OCI-LY1 (cell line): Measurements from ENCODE around the gene BPIFB2.

Experiments used
- H2AFZ ChIP-seq: fragments of 200-600 bp; sonication (generic), shearing (Covaris generic); 2 replicates; pipeline ENCODE4 v1.6.0; 2014; ENCODE audit warnings: antibody characterized with exemption, mild to moderate bottlenecking, low read length
- H3F3A ChIP-seq: fragments of 200-600 bp; sonication (generic), shearing (Covaris generic); 2 replicates; pipeline ENCODE4 v1.6.0; 2014; ENCODE audit warnings: mild to moderate bottlenecking, antibody characterized with exemption, low read length, moderate library complexity; ENCODE audit not compliant: insufficient read depth
- H3K27ac ChIP-seq: fragments of 200-600 bp; sonication (generic); 2 replicates; pipeline ENCODE4 v1.5.1; 2014; ENCODE audit warnings: low read length, mixed run types, mild to moderate bottlenecking, low read depth; ENCODE audit not compliant: poor library complexity, severe bottlenecking
- H3K27me3 ChIP-seq: fragments of 200-600 bp; sonication (generic); 2 replicates; pipeline ENCODE4 v1.6.0; 2014; ENCODE audit warnings: antibody characterized with exemption, mild to moderate bottlenecking, low read length, moderate library complexity; ENCODE audit not compliant: insufficient read depth
- H3K36me3 ChIP-seq: fragments of 200-600 bp; sonication (generic); 2 replicates; pipeline ENCODE4 v1.6.1; 2014; ENCODE audit warnings: mild to moderate bottlenecking, antibody characterized with exemption, low read length, moderate library complexity, mixed read lengths; ENCODE audit not compliant: insufficient read depth
- H3K4me1 ChIP-seq: fragments of 200-600 bp; sonication (generic); 2 replicates; pipeline ENCODE4 v1.5.1; 2014; ENCODE audit warnings: mild to moderate bottlenecking, low read length, moderate library complexity; ENCODE audit not compliant: insufficient read depth, severe bottlenecking
- H3K4me2 ChIP-seq: fragments of 200-600 bp; sonication (generic), shearing (Covaris generic); 2 replicates; pipeline ENCODE4 v1.6.1; 2014; ENCODE audit warnings: low read length
- H3K4me3 ChIP-seq: fragments of 200-600 bp; sonication (generic); 2 replicates; pipeline ENCODE4 v1.5.1; 2014; ENCODE audit warnings: low read length, low read depth, mild to moderate bottlenecking, mixed read lengths; ENCODE audit not compliant: poor library complexity, severe bottlenecking
- H3K79me2 ChIP-seq: fragments of 200-600 bp; shearing (Covaris generic); 2 replicates; pipeline ENCODE4 v1.6.1; 2016; ENCODE audit warnings: mixed run types, low read length, mixed read lengths; ENCODE audit not compliant: insufficient read depth
- H3K9ac ChIP-seq: fragments of 200-600 bp; sonication (generic), shearing (Covaris generic); 2 replicates; pipeline ENCODE4 v1.6.1; 2014; ENCODE audit warnings: mild to moderate bottlenecking, low read length, mixed read lengths
- H3K9me2 ChIP-seq: fragments of 200-600 bp; sonication (generic), shearing (Covaris generic); 2 replicates; pipeline ENCODE4 v1.6.1; 2014; ENCODE audit warnings: low read depth, mild to moderate bottlenecking, low read length, mixed read lengths
- H3K9me3 ChIP-seq: fragments of 200-600 bp; shearing (Covaris generic); 2 replicates; pipeline ENCODE4 v1.6.1; 2014; ENCODE audit warnings: low read length, mixed read lengths
- H4K20me1 ChIP-seq: fragments of 200-600 bp; sonication (generic), shearing (Covaris generic); 2 replicates; pipeline ENCODE4 v1.6.0; 2016; ENCODE audit warnings: mild to moderate bottlenecking, low read length; ENCODE audit not compliant: insufficient read depth
- EZH2 ChIP-seq: fragments of 200-600 bp; sonication (generic), shearing (Covaris generic); IDR thresholded peaks from 2 replicates; pipeline ENCODE4 v1.8.0; 2017; ENCODE audit warnings: borderline replicate concordance, mixed run types, mild to moderate bottlenecking, antibody characterized with exemption, low read length, moderate library complexity, mixed read lengths
- TF ChIP-seq, protein P1 (sequence below): fragments of 200-600 bp; sonication (generic), shearing (Covaris generic); IDR thresholded peaks from 2 replicates; pipeline ENCODE4 v1.5.1; 2017; ENCODE audit warnings: mild to moderate bottlenecking, antibody characterized with exemption, low read length, moderate library complexity, mixed read lengths

BPIFB2 gene

DNA sequence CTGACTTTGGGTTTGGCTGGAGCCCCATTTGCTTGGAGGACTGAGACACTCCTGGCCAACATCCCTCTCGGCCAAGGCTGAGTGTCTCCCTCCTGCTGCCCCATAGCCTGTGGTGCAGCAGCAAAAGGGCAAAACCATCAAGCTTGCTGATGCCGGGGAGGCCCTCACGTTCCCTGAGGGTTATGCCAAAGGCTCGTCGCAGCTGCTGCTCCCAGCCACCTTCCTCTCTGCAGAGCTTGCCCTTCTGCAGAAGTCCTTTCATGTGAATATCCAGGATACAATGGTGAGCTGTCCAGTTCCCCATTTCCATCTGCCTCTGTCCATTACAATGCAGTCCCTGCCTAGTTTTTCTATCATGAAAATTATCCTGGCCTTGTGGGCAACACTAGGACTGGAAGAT lies 30.0 kb downstream of the BPIFB2 start:
- TF ChIP-seq, protein P1, sequence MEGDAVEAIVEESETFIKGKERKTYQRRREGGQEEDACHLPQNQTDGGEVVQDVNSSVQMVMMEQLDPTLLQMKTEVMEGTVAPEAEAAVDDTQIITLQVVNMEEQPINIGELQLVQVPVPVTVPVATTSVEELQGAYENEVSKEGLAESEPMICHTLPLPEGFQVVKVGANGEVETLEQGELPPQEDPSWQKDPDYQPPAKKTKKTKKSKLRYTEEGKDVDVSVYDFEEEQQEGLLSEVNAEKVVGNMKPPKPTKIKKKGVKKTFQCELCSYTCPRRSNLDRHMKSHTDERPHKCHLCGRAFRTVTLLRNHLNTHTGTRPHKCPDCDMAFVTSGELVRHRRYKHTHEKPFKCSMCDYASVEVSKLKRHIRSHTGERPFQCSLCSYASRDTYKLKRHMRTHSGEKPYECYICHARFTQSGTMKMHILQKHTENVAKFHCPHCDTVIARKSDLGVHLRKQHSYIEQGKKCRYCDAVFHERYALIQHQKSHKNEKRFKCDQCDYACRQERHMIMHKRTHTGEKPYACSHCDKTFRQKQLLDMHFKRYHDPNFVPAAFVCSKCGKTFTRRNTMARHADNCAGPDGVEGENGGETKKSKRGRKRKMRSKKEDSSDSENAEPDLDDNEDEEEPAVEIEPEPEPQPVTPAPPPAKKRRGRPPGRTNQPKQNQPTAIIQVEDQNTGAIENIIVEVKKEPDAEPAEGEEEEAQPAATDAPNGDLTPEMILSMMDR: no peak
- TF ChIP-seq EZH2: no peak
- Histone ChIP-seq H3K27ac (no peak overlapping the region), H4K20me1 (no peaks in the 10 kb centered on the region)

DNA sequence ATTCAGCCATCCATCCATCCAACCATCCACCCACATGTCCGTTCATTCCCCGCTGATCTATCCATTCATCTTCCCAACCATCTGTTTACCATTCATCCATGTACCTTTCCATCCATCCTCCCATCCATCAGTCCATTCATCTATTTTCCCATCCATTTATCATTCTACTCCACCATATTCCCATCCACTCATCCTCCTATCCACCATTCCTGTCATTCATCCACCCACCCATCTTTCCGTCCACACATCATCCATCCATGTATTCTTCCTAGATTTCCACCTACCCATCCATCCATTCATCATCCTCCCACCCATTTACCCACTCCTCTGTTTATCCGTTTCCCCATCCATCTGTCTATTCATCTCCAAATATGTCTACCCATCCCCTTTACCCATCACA lies 30.7 kb downstream of the BPIFB2 start:
- H3K9me2 ChIP-seq: no peaks in the 10 kb centered on the region
- H3K4me1 ChIP-seq: no peaks in the 10 kb centered on the region
- H3K27me3 ChIP-seq: no peaks in the 10 kb centered on the region; the same call in 1 of the 2 replicates
- no peaks in the 10 kb centered on the region for H3K9me3 ChIP-seq
- H3K79me2 ChIP-seq: no peaks in the 10 kb centered on the region
- H3K4me3 ChIP-seq: no peak overlapping the region
- TF ChIP-seq, protein P1: no peak
- no peak for TF ChIP-seq EZH2
- no peak overlapping the region for H2AFZ ChIP-seq
- no peak overlapping the region for H3K9ac ChIP-seq
- H3K36me3 ChIP-seq: no peaks in the 10 kb centered on the region
- no peaks in the 10 kb centered on the region for H3F3A ChIP-seq
- no peak overlapping the region for H3K4me2 ChIP-seq
- no peaks in the 10 kb centered on the region for H4K20me1 ChIP-seq
- H3K27ac ChIP-seq: no peak overlapping the region

More for the DNA sequence above, 30.0 kb downstream of the BPIFB2 start:
- Histone ChIP-seq H3K79me2 (no peaks in the 10 kb centered on the region), H3K27me3 (no peaks in the 10 kb centered on the region; the same call in 1 of the 2 replicates), H3K4me3 (no peak overlapping the region), H3F3A (no peaks in the 10 kb centered on the region), H2AFZ (no peak overlapping the region), H3K9ac (no peak overlapping the region), H3K9me2 (no peaks in the 10 kb centered on the region), H3K4me1 (no peaks in the 10 kb centered on the region), H3K36me3 (no peaks in the 10 kb centered on the region), H3K4me2 (no peak overlapping the region), H3K9me3 (no peaks in the 10 kb centered on the region)

DNA sequence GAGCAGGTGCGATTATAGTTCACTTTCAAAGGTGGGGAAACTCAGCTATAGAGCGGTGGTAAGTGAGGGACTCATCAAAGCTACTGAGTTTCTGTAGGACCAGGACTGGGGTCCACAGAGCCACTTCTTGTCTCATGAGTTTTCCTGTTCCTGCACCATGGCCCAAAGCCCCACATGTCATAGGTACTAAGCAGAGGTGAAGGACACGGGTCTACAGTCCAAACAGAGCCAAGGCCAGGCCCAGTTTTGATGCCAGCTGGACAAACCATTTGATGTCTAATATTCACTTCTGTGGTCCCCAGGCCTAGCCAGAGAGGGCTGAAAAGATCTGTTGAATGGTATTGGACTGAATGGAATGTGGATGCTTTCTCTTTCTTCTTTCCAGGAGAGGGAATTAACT lies 34.9 kb downstream of the BPIFB2 start:
- Histone ChIP-seq H3K27ac (no peak overlapping the region), H3K4me1 (no peaks in the 10 kb centered on the region), H3K27me3 (peaks cover 4% of the 10 kb centered on the region; the same call in 1 of the 2 replicates), H3K36me3 (no peaks in the 10 kb centered on the region), H3F3A (no peaks in the 10 kb centered on the region), H3K9me2 (no peaks in the 10 kb centered on the region), H3K79me2 (no peaks in the 10 kb centered on the region), H3K4me2 (no peak overlapping the region), H4K20me1 (no peaks in the 10 kb centered on the region), H2AFZ (no peak overlapping the region), H3K9me3 (no peaks in the 10 kb centered on the region), H3K9ac (no peak overlapping the region), H3K4me3 (no peak overlapping the region)
- TF ChIP-seq EZH2: no peak
- TF ChIP-seq, protein P1: no peak
